HepG2 (cell line): ENCODE data around the gene SLU7. TPM values are rescaled to one million over a fixed set of nuclear protein-coding genes. Genes with fewer than 3 reads are reported as not detected.
A peak's percentile ranks its signal among the peaks of the same experiment; 100 is the strongest.

Source experiments
- ATAC-seq: fragments of 200-7000 bp; cut with Tn5 transposase; 3 replicates; pipeline ENCODE4 v1.9.1; 2020; ENCODE audit warnings: mild to moderate bottlenecking, moderate library complexity
- BruUV-seq: library from RNA; stranded (reverse); fragments of 400-500 nt; replicated peaks from 2 replicates; lab custom pipeline; 2021; lab: Mats Ljungman, UMichigan
- CTCF ChIA-PET: fragments of 300-600 bp; formaldehyde crosslinking; extraction: SDS; loops from one replicate; lab custom pipeline; 2021; ENCODE audit warnings: low total read pairs, inconsistent platforms, low intra/inter-chr PET ratio; lab: Yijun Ruan, JAX
- POLR2A ChIA-PET: fragments of 350-600 bp; sonication (Branson Sonifier 250); formaldehyde crosslinking; loops from one replicate; lab custom pipeline; 2020; ENCODE audit warnings: antibody characterized with exemption, inconsistent platforms; lab: Yijun Ruan, JAX
- DNase-seq: peaks from one replicate; pipeline ENCODE4 v3.0.0-alpha.2; 2015; ENCODE audit warnings: low spot score
- FAIRE-seq: peaks from 3 replicates; lab custom pipeline; 2011; peaks lifted over from hg19 to GRCh38; lab: Jason Lieb, UNC
- H2AFZ ChIP-seq: one replicate; pipeline ENCODE4 v1.6.1; 2011; ENCODE audit warnings: low read length, inconsistent platforms
- H3K27ac ChIP-seq: fragments of 300-600 bp; 3 replicates; pipeline ENCODE4 v1.8.0; 2011; ENCODE audit warnings: mixed run types, mild to moderate bottlenecking, mixed read lengths, low read length, inconsistent platforms; ENCODE audit not compliant: insufficient read depth; ENCODE audit errors: extremely low read length
- H3K27me3 ChIP-seq, 2 experiments: fragments of 200-600 bp in 1 of 2; 2 replicates in 1 of 2; 3 replicates in 1 of 2; pipeline versions ENCODE4 v1.6.0 to v1.8.0; 2011; ENCODE audit warnings: low read length in 2 of 2, mild to moderate bottlenecking in 2 of 2, moderate library complexity in 2 of 2, inconsistent platforms in 1 of 2; ENCODE audit not compliant: insufficient read depth in 2 of 2, control insufficient read depth in 1 of 2
- H3K36me3 ChIP-seq, 2 experiments: fragments of 200-600 bp in 1 of 2; replicated peaks in 1 of 2; 2 replicates in 1 of 2; 3 replicates in 1 of 2; pipeline versions ENCODE4 v1.5.1 to v1.8.0; 2011; ENCODE audit warnings: low read length in 2 of 2, inconsistent platforms in 1 of 2; ENCODE audit not compliant: insufficient read depth in 2 of 2, control insufficient read depth in 1 of 2
- H3K4me1 ChIP-seq: 2 replicates; pipeline ENCODE4 v1.5.1; 2012; ENCODE audit warnings: low read length, inconsistent platforms; ENCODE audit not compliant: insufficient read depth
- H3K4me2 ChIP-seq: 2 replicates; pipeline ENCODE4 v1.6.0; 2011; ENCODE audit warnings: low read depth, low read length, inconsistent platforms
- H3K4me3 ChIP-seq, 3 experiments: fragments of 200-600 bp in 1 of 3; sonication (generic), shearing (Covaris generic) in 1 of 3; replicated peaks in 1 of 3; 2 replicates each; pipeline ENCODE4 v1.5.1; 2011 to 2016; ENCODE audit warnings: low read length in 3 of 3, inconsistent platforms in 2 of 3, low read depth in 2 of 3, mild to moderate bottlenecking in 2 of 3, control low read depth in 1 of 3, mixed read lengths in 1 of 3; ENCODE audit not compliant: insufficient read depth in 1 of 3
- H3K79me2 ChIP-seq: one replicate; pipeline ENCODE4 v1.6.1; 2011; ENCODE audit warnings: low read length, inconsistent platforms; ENCODE audit not compliant: insufficient read depth
- H3K9ac ChIP-seq: 2 replicates; pipeline ENCODE4 v1.6.0; 2011; ENCODE audit warnings: mild to moderate bottlenecking, low read depth, low read length, inconsistent platforms; ENCODE audit not compliant: insufficient read depth
- H3K9me3 ChIP-seq: 2 replicates; pipeline ENCODE4 v1.5.1; 2012; ENCODE audit warnings: mild to moderate bottlenecking, low read length
- H4K20me1 ChIP-seq: 2 replicates; pipeline ENCODE4 v1.6.0; 2011; ENCODE audit warnings: inconsistent platforms, mild to moderate bottlenecking, low read length, moderate library complexity; ENCODE audit not compliant: insufficient read depth
- CENPBD1 ChIP-seq: sonication (generic); formaldehyde crosslinking; IDR thresholded peaks from 2 replicates; pipeline ENCODE4 v1.8.0; 2022; ENCODE audit warnings: missing genetic modification reagents, low read depth, mild to moderate bottlenecking, borderline replicate concordance
- FOXO4 ChIP-seq: sonication (generic); formaldehyde crosslinking; conservative IDR thresholded peaks from 2 replicates; pipeline ENCODE4 v1.8.1; 2023; ENCODE audit warnings: missing genetic modification reagents
- ZNF407 ChIP-seq: sonication (generic); formaldehyde crosslinking; IDR thresholded peaks from one replicate; pipeline ENCODE4 v1.5.1; 2020; ENCODE audit warnings: mild to moderate bottlenecking, missing genetic modification reagents; ENCODE audit errors: not compliant biosample characterization
- ZNF557 ChIP-seq: sonication (generic); formaldehyde crosslinking; IDR thresholded peaks from 2 replicates; pipeline ENCODE4 v1.4.0; 2020; ENCODE audit warnings: missing genetic modification reagents
- WGBS: methylation state at CpG from one replicate; pipeline ENCODE4 v1.1.6; 2017; ENCODE audit warnings: low lambda C conversion rate; 5-methylcytosine and 5-hydroxymethylcytosine counted together
- in situ Hi-C: cut with HindIII; loops from 2 replicates; pipeline ENCODE4 v1.10.0; 2017; ENCODE audit warnings: low pct_unique_long_range_greater_than_20kb; ENCODE audit not compliant: extremely low pct_ligation_motif_present
- intact Hi-C: fragments of 100-400 bp; cut with micrococcal nuclease; formaldehyde crosslinking; loops from one replicate; pipeline ENCODE4 v1.10.0; 2022; ENCODE audit not compliant: unreplicated experiment
- polyA plus RNA-seq, 8 experiments: library from polyadenylated mRNA; depleted of rRNA in 3 of 8; stranded (reverse) in 7 of 8; unstranded in 1 of 8; fragments of >200 nt; fragmentation: Illumina TruSeq in 4 of 8; extraction: Trizol in 4 of 8; gene quantifications; 2 replicates each; pipeline versions ENCODE4 v1.2.1 to v1.2.3, GENCODE V29; 2011 to 2016; ENCODE audit warnings: low read depth in 4 of 8, missing spikeins in 1 of 8, mixed read lengths in 1 of 8; ENCODE audit not compliant: insufficient read depth in 1 of 8
- total RNA-seq, 5 experiments: library from RNA; depleted of rRNA; stranded (reverse); fragments of >200 nt; fragmentation: Illumina TruSeq; extraction: Trizol; gene quantifications; 2 replicates each; pipeline ENCODE4 v1.2.3, GENCODE V29; 2016; ENCODE audit warnings: low read depth in 1 of 5

The SLU7 gene
- total and polyA plus RNA-seq, 2 of the 13 experiments (the other 11 are each of a cell fraction or from before 2014, with no cell fraction given), result 24.0 to 39.2 TPM

- no peak overlapping the region for H3K4me3 ChIP-seq
- FAIRE-seq, result no peak
- POLR2A ChIA-PET, result no interaction called here
- TF ChIP-seq ZNF557 (CRISPR knock-in tag) (no peak), CENPBD1 (CRISPR knock-in tag) (no peak), FOXO4 (no peak), ZNF407 (no peak)
Measured at GRCh38 chr5:160360310-160360709, 58.6 kb downstream of the SLU7 start.

More at GRCh38 chr5:160360310-160360709, 58.6 kb downstream of the SLU7 start:
- CTCF ChIA-PET, result no interaction called here
- DNase-seq (no peak), ATAC-seq (peak; percentile 56; the same call in 1 of the 3 replicates)
- H3K27ac ChIP-seq, result no peak overlapping the region
- no peaks in the 10 kb centered on the region for H4K20me1 ChIP-seq
- H3K27me3 ChIP-seq, result peaks cover 0 to 3% of the 10 kb centered on the region in 2 experiments; a peak in 3 of 5 replicates
- in situ Hi-C loops (no loop called here), intact Hi-C loops (no loop called here)
- H3K9me3 ChIP-seq, result no peaks in the 10 kb centered on the region
- H3K9ac ChIP-seq, result no peak overlapping the region
- WGBS, result 42% methylated on average over 3 of the region's 3 CpGs
- H3K4me2 ChIP-seq, result no peak overlapping the region
- H3K79me2 ChIP-seq, result no peaks in the 10 kb centered on the region
- no peaks in the 10 kb centered on the region for H3K4me1 ChIP-seq
- no peak overlapping the region for H2AFZ ChIP-seq
- H3K36me3 ChIP-seq, result no peaks in the 10 kb centered on the region
- BruUV-seq, result no TSS peak
